GDM1 (cell line): ENCODE results near the gene GPR61.

ENCODE experiments used
- DNase-seq: peaks from one replicate; lab custom pipeline; 2025; lab: John Stamatoyannopoulos, UW

GPR61 gene

DNA sequence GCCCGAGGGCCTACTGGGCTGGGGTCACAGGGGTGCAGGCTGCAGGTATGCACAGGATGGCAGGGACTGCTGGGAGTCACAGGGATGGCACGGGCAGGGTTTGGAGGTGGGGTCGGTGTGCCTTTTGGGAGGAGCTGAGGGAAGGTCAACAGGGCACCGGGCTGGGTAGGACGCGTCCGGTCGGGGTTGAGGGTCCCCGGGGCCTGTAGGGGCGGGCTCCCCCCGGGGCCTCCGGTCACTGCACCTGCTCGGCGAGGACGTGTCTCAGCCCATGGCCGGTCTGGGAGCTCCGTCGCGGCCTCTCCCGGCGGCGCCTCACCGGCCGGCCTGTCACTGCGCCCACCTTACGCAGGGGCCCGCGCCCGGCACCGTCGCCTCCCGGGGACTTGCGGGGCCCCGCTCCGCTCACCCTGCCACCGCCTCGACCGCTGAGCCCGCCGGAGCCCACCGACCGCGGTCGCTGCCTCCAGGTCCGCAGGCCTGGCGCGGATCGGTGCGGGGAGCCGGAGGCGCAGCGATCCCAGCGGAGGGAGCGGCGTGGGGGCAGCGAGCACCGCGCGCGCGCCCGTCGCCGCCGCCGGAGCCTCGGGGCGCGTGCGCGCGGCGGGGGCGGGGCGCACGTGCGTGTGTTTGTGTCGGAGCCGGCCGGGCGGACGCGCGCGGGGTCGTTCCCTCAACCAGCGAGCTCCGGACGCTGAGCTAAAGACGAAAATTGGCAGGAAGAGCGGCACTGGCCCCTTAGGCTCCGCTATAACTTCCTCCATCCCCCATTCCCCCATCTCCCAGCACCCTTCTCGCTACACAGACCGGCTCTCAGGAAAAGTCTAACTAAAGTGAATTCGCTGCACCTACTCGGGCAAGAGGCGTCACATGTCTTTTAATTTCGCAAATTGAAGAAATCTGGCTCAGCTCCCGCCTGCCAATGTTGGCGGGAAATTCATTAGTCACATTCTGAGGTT, 30.2 kb upstream of the GPR61 start, which contains the start of gene AMIGO1:
Gene AMIGO1 (minus strand): TSS at position 552 of the 959 bp plus-strand sequence. CDS start 815 bp downstream, outside the sequence.
- no peak for DNase-seq

DNA sequence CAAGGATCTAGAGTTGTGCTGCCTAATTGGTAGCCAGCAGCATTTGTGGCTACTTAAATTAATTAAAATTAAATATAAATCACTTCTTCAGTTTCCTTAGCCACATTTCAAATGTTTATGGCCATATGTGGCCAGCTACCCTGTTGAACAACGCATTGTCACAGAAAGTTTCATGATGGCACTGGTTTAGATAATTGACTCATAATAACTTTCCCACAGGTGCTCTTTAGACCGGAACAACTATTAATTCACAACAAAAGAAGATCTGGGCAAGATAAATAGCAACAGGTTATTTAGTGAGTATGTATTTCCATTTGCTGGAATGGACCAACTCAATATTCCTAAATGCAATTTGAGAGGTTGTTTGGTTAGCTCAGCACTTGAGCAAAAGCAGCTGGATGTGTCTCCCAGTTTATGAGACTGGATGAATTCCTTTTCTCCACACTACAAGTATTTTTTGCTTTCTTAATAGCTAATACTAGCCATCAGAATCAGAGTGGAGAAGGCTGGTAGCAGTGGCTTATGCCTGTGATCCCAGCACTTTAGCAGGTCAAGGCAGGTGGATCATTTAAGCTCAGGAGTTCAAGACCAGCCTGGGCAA, 26.5 kb upstream of the GPR61 start:
- no peak for DNase-seq

DNA sequence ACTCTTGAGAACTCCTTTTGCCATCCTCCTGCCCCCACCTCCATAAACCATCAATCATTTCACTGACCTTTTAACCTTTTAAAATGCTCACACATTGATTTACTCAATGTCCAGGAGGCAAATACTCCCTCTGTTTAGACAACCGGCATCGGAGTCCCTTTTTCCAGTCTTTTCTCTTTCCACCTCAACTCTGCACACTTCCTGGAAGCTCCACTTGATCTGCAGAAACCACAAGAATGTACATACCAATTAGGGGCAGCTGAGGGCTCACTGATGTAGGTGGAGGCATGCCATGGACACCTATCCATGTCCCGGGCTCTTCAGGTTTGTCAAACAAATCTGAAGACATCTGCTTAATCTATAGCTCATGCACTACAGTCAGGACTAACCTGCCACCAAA, 24.8 kb upstream of the GPR61 start:
- no peak for DNase-seq

DNA sequence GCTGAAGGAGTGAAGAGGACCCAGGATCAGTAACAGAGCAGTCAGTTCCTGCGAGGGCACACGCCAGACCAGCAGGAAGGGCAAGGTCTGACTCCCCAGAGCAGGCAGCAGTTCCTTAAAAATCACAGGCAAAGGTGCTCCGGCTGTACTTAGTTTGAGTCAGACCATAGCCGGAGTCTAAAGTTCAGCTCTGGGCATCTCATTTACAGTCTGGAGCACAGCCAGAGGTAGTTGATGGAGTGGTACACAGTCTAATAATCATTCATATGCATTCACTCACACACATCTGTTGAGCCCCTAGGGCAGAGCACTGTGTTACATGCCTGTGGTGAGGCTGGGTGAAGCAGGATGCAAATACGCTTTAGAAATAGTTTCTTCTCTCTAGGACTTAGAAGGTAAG, 22.8 kb upstream of the GPR61 start:
- no peak for DNase-seq

DNA sequence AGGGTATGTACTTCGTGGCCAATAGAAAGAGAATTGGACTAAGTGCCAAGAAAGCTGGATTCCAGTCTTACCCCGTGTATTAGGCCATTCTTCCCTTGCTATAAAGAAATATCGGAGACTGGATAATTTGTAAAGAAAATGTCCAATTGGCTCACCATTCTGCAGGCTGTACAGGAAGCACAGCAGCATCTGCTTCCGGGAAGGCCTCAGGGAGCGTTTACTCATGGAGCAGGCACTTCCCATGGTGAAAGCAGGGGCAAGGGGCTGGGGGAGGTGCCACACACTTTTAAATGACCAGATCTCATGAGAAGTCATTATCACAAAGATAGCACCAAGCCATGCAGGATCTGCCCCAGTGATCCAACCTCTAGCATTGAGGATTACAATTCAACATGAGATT, 22.3 kb upstream of the GPR61 start:
- DNase-seq = no peak

DNA sequence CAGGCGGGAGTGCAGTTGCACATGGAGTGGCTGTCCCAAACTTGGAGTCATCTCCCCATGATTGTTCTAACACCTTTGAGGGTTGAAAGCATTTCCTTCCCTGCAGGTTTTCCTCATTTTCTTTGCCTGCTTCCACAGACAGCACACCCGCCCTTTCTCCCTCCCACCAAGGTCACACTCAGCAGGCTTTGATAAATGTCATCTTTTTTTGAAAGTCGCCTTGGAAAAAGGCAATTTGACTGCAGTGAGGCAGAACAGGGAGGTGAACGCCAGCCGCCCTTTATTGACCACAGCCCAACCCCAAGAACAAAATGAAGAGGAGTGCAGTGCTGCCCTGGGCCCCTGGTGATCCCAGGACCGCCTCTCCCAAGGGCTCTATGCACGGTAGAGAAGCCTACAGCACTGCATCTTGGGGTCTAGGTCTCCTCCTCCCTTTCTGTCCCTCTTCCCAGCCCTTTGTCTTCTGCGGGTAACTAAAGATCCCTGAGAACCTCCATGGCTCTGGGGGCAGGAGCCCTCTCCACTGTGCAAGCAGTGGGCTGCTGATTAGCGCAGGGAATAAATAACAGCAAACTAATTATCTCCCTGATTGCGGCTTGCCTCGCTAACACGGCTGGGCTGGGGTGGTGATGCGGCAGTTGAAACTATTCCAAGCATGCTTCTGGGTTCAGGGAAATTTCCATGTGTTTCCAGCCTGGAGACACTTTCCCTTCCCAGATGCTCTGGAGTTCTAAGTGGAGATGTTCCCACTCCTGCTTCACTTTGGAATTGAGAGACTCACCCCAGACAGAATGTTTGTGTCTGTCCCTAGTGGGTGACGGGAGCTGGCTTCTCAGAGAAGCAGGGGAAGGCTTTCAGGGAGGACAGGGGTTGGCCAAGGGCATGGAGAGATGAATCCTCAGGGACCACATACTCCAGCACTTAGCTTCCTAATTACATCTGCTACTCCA, 18.4 kb upstream of the GPR61 start:
- DNase-seq = no peak

DNA sequence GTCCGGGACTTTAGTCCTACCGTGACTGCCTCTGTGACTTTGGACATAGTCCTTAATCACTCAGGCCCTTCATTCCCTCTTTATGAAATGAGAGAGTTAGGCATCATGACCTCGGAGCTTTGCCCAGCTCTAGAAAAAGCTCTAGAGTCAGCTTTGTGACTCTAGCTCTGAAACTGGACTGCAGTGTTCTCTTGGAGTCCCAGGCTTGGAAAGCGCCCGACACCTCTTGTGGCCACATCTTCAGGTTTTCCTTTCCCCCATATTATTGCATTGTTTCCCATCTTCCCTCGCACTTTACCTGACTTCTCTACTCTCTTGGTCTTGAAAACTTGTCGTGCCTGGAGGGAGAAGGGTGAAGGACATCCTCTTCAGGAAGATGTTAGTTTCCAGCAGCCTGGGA, 17.6 kb upstream of the GPR61 start:
- DNase-seq = no peak

DNA sequence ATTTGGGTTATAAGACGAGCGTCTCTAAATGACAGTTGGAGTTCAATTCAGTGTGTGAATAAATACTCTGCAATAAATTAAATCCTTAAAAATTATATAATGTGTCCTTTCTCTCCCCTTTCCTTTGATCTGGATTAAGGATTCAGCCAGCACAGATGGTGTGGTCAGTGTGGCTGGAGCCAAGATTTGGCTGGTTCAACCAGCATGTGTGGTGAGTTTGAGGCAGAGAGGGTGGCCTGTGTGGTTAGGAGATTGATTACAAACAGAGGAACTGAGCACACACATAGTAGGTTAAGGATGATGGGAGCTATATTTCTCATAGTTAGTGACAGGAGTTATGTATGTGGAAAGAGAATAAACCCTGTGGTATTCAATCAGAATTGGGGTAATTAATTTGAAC, 16.0 kb upstream of the GPR61 start:
- no peak for DNase-seq

DNA sequence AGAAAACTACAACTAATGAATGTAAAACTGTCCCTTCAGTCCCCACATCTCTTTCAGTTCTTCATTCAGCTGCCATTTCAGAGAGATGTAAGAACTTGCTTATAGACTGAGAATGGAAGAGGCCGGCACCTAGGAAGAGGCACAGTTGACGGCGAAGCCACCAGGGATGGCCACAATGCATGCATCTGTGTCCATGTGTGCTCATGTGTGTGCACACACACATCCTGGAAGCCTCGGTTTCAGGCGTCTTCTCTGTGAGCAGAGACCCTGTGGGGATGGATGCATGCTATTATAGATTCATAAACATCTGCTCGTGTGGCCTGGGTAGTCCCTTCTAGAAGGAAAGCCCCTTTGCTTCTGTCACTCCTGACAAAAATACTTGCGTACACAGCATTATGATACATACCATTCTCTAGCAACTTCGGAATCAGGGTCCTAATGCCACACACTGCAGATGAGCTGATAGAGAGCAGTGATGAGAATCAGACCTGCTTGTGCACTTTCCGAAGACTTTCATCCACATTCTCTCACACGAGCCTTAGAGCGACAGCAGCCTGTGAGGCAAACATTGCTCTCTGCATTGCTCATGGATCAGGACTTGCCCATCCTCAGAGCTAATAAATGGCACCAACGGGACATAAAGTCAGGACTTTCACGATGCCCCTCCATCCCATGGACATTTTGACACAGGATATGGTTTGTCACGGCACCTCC, 12.4 kb upstream of the GPR61 start:
- no peak for DNase-seq

DNA sequence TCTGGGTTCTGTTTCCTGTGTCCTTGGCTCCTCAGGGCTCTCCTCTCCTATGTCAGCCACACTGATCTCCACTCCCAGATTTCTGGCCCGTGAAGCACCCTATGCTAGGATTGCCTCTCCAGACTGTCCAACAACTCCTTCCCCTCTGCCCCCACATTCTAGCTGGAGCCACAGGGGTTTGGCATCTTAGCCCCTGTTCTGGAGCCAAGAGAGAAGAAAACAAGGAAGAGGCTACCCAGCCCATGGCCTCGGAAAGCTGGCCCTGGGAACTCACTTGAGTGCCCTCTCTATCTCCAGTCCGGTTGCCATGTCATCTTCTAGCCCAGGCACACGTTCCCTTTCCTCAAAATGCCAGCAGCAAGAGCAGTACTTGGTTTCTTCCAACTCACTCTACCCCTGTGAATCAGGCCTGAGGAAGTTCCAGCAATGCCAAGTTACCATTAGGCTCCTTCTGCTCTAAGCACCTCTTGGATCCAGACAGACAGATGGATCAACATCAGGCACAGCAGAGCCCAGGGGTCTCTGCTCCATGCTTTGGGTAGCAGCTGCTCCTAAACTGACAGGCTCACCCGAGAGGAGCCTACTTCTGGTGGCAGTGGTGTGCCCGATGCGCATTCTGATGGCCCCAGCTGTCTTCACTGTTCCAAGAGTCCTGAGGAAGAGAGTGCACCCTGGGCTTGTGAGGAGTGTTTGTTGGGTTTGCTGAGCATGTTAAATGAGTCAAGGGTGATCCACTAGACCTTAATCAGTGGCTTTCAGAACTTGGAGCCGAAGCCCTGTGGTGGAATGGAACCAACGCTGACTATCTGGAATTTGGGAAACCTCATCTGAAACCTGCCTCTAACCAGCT, 11.6 kb upstream of the GPR61 start:
- DNase-seq = no peak

DNA sequence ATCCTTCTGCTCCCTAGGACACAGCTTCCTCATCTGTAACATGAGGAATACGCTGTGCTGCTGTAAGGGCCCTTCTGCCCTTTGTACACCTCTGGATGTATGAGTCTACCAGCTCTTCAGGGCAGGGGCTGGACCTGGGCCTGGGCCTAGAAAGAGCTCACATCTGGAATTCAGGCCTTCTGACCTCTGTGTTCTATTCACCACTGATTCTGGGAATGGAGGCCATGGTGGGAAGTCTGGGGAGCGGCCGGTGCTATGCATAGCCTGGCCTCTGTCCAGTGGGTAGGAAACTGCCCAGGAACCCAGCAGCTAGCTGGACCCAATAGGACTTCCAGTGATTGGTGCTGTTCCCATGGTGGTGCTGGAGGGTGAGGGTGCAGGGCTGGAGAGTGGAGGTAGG, 11.0 kb upstream of the GPR61 start:
- DNase-seq = no peak

DNA sequence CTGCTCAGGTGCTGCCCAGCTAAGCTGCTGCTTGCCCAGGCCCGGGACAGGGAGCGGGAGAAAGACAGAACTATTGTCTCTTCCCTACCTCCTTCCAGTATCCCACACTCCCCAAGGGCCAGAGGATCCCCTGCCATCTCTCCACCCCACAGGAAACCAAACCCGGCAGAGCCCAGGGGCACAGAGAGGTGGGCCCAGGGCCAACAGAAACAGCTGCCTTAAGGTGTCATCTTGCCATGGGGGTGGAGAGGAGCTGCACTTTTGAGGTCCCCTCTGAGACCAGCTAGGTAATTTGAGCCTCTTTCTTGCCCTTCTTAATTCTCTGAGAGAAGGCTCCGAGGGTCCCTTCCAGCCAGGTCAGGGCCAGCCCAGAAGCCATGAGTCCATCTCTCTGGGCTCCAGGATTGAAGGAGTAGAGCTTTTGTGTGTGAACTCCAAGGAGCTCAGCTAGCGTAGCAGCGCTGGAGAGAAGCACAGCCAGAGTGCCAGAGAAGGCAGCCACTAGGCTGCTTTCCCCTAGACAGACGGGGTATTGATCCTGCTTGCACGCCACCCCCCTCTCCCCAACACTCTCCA, 9.7 kb upstream of the GPR61 start:
- no peak for DNase-seq

DNA sequence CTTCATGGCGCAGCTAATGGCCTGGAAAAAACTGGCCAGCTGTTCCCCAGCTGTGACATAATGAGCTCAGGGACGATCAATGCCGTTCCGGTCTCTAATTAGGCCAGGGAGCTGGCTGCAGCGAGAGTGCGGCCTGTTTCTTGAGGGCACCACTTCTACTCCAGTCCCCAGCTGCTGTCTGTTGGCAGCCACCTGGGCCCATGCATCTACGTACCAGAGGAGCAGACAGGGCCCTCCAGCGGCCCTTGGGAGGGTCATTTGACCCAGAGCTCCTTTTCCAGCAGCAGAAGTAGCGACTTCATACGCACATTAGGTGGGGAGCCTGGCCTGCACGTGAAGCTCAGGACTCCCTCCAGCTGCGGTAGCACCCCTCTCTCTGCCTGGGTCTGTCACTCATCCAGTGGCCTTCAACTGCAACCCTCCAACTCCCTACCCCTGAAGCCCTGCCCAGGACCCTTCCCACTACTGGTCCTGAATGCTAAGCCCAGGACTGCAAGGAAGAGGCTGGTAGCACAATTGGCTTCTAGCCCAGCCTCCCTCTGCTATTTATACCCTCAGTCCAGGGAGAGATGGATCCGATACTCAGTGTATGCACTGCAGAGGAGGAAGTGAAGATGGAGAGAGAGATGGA, 9.1 kb upstream of the GPR61 start:
- no peak for DNase-seq

DNA sequence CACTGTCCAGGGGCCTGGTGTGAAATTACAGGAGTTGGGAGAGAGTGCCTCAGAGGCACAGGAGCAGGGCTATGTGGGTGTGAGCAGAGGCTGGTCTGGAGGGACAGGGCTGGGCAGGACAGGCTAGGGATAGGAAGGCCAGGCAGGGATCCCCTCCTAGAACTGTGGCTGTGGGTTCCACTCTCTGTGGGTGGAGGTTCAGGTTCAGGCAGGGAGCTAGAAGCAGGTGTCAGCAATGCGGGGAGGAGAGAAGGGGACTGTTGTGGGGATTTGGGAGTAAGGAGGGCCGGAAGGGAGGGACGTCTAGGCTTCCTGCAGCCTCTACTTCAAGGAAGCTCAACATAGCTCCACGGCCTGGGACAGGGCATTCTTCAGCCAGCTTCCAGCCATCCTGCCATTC, 8.3 kb upstream of the GPR61 start:
- DNase-seq = no peak

DNA sequence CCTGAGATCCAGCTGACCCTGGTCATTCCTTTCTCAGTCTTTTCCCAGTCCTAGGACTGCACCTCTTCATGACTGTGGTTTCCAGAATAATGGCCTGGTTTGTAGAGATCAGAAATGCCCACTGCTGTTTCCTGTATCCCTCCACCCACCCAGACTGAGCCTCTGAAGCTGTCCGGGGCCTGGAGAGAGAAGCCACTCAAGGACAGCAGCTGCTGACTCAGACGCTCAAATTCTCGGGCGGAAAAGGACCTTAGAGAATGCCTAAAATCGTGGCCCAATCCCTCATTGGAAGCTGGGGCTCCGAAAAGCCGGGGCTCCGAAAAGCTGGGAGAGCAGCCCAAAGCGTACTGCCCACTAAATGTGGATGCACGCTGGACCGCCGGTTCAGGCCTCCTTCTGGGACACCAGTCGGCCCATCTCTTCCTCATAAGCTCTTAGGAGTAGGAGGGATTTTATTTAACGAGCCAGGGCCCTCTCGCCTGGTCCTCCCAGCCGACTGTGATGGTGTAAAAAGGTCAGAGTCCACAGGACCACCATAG, 7.8 kb upstream of the GPR61 start:
- DNase-seq = no peak

DNA sequence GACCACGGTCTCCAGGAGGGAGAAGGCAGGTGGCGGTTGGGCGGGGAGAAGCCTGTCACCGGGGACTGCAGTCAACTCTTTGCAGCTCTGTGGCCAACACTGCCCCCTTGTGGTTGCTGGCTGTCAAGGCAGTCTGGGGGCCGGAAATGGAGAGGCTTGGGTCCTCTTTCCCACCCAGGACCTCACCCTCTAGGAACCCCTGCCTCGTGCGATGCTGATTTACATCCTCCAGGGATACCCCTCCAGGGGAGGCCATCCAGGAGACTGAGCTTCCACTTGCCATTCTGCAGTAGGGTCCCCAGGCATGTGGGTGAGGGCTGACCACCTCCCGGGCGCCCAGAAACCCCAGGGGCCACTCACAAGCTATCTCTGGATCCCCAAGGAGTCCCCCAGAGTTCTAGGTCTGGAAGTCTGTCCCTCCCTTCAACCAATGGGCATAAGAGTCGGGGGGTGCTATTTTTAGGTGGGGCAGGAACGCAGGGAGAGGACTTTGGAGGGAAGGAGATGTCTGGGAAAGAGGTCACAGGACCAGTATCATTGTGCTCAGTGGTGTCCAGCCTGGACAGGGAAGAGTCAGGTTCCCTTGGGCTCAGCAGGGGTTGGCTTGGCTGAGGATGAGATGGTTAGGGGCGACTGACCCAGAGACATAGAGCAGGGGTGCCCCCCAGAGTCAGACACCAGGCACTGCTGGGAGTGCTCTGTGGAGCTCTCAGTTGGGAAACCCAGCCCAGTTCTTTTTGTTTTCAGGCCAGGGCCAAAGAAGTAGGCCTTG, 7.1 kb upstream of the GPR61 start:
- peak; percentile 62 for DNase-seq

DNA sequence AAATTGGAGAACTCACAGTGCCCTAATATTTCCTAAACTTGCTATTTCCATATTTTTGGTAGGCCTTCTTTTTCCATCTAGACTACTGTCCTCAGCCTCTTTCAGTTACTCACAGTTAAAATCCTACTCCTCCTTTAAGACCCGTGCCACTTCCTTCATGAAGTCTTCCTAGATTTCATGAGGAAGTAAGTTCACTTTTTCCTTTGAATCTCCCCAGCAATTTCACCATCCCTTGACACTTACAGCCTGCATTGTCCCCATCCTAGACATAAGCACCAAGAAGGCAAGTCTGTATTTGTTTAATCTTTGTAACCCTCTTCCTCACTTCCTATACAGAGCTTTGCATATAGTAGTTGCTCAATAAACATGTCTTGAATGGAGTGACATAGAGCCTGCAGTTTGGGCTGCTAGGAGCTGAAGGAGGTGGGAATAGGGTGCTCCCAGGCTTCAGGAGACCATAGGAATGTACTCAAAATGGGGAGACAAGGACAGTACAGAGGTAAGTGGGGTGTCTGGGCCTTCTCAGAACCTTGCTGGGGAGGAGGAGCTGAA, 5.3 kb upstream of the GPR61 start:
- no peak for DNase-seq

DNA sequence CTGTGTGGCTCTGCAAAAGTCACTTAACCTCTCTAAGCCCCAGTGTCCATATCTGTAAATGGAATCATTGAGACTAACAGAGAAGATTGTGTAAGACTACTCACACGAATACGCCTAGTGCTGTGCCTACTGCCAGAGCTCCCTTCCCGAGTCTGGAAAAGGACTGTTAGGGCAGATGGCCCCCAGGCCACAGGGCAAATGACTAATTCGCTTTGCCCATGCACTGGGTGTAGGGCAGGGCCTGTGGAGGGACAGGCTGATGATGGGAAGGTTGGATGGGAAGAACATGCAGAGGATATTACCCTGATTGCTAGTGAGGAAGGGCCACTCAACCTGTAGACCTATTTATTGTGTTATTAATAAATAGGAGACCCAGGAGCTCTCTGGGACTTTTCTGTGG, 4.2 kb upstream of the GPR61 start:
- no peak for DNase-seq
